HG02970 (cell line): ENCODE data around the gene GNLY.
"Not testable (repeated sequence)": the region's sequence is repeated elsewhere in the genome, so short reads cannot be mapped to it uniquely, and the experiment has no call there.

Source experiments
- ATAC-seq: cut with Tn5 transposase; IDR thresholded peaks from one replicate; pipeline ENCODE4 v1.9.1; 2021; ENCODE audit warnings: mild to moderate bottlenecking, moderate library complexity, moderate number of reproducible peaks; ENCODE audit not compliant: unreplicated experiment, low FRiP score

GNLY gene

DNA sequence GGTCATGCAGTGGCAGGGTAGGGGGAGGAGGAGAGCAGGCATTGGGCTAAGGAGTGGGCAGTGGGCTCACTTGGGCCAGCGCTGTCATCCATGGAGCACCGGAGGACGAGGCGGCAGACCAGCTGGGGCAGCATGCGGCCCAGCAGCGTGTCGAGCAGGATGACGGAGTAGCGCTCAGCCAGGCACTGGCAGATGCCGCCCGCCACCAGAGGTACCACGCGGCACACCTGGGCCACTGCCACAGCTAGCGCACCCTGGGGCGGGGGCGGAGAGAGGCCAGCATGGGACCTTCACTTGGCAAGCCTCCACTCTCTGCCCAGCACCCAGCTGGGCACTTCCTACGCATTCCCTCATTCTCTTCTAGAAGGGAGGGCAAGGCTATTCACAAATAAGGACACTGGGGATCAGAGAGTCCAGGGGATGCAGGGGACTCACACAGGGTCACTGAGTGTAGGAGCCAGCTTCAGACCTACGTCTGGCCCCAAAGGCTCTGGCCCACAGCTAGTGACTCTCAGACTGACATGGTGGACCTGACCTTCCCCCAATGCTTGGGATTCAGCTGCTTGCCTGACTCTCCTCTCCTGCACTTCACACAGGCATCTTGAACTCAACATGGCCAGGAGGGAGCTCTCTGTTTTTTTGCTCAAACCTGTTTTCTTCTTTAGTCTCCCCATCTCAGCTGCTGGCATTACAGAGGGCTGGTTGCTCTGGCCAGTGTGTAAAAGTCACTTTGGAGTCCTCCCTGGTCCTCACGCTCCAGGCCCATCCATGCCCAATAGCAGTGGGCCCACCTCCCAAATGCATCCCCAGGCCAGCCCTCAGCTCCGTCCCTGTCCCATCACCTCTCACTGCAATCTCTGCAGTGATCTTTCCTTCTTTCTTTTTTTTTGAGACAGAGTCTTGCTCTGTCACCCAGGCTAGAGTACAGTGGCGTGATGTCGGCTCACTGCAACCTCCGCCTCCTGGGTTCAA is 30.3 kb upstream of the GNLY start:
- no peak for ATAC-seq

DNA sequence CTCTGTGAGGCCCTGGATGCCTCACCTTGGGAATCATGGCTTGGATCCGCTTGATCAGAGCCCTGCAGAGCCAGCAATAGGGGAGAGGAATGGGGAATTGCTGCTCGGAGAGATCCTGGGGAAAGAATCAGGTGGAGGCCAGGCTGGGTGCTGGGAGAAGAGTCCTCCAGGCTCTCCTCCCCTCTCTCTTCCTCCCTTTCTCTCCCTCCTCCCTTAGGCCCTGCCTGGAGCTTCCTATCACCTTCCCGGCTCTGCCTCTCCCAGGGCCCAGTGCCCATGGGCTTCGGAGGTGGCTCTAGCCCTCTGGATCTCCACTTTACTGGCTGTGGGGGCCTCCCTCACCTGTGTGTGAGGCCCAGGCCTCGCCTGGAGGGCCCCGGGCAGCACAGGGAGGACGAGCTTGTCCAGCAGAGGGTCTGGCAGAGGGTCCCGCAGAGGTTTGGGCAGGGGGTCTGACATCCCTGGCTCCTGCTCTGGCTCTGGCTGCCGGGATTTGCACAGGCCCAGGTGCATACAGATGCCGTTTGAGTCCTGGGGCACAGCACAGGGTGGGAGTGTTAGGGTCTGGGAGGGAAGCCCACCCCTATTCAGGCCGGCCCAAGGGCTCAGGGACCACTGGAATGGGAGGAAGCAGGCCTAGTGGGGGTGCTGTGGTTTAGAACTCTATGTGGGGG is 28.8 kb upstream of the GNLY start:
- no peak for ATAC-seq

DNA sequence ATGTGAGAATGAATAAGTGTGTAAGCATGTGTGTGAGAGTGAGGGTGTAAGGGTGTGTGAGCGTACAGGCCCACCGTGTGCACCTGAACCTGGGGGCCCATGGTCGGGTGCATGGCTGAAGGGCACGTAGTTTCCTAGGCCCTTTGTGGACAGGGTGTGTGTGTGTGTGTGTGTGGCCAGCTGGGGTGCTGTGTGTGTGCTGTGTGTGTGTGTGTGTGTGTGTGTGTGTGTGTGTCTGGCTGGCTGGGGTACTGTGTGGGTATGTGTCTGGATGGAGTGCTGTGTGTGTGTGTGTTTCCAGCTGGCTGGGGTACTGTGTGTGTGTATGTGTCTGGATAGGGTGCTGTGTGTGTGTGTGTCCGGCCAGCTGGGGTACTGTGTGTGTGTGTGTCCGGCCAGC is 28.1 kb upstream of the GNLY start:
- no peak for ATAC-seq

DNA sequence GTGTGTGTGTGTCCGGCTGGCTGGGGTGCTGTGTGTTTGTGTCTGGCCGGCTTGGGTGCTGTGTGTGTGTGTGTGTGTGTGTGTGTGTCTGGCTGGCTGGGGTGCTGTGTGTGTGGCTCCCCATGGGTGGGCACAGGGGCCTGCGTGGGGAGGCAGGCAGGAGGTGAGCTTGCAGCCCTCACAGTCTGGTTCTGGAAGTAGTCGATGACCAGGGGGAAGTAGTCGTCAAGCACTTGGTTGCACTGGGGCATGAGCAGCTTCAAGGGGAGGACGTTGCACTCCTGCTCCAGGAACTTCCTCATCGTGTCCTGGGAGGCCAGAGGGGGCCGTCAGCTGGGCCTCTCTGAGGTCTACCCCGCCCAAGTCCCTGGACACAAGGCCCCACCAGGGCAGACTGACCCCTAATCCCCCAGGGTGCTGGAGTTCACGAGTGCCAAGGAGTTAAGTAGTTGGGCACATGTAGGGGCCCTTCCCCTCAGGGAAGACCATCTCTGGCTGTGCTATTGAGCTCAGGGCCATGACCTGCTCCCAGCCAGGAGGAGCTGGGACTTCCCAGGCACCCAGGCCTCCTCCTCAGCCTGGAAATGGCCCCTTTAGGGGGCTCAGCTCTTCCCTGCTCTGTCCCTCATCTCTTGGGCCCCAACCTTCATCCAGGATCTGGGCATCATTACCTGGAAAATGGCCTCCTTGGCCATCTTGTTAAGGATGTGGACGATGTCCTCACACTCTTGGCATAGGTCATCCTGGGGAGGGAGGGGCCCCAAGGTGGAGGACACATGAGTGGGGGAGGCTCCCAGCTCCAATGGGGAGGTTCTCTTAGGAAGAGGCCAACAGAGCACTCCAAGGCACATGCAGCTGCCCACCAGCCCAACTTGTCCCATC is 27.5 kb upstream of the GNLY start:
- ATAC-seq: no peak

DNA sequence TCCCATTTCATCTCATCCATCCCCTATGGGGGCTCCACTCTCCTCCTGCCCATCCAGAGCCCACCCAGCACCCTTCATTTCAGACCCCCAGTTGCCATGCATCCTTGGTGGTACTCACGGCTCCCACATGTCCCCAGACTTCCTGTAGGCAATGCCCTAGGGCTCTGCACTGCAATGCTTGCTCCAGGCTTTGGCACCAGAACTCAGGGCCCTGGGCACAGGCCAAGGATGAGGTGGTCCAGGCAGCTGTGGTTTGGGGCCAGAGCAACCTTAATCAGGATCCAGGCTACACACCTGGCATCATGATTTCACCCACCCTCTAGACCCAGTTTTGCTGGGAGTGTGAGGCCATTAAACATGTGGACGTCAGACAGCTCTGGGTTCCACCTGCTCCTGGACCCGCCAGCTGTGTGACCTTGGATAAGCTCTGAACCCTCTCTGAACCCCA is 26.6 kb upstream of the GNLY start:
- ATAC-seq: no peak

DNA sequence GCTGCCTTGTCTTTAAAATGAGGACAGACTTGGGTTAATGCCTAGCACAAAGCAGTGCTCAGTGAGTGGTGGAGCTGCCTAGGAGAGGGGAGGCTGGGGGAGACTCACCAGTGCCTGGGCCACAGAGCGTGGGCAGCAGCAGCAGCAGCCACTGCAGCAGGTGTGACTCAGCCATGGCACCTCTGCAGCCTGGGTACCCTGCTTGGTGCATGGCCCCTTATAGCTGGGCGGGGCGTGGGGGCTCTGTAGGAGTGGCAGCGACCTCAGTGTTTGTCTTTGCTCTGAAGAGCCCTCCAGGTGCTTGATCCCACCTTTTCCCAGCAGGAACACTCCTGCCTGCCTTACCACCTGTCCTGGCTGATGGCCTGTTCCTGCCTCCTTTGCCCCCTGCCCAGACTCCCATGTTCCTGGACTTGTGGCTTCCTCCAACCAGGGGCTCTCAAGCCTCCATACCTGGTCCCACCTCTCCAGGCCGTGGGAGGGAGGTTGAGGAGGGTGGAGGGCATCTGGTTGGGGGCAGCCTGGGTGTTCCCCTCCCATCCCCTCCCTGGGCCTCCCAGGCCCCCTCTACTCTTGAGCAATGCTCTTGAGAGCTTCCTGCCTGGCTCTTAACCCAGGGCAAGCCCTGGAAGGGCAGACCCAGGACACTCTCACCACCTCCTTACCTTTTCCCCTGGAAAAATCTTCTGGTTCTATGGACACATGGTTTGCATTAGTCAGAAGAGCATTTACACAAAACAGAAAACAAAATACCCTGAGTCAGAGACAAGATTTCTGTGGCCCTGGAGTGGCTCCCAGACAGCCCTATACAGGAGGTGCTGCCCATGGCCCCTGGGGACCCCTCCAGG is 25.9 kb upstream of the GNLY start, which contains the start of gene SFTPB:
SFTPB (minus strand) TSS at position 191 of the 848 bp plus-strand sequence; CDS start at position 175, 16 bp downstream.
- no peak for ATAC-seq

DNA sequence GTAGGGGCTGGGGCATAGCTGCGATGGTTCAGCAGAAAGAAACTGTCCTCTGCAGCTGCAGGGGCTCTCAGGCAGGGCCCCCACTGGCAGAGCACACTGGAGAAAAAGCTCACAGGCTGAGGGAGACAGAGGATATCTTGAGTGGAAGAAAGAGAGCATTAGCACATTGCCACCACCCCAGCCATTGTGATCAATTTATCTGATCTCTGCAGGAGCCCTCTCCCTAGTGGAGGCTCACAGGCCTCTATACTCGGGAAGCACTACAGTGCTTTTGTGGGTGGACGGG is 25.4 kb upstream of the GNLY start:
- ATAC-seq: no peak

DNA sequence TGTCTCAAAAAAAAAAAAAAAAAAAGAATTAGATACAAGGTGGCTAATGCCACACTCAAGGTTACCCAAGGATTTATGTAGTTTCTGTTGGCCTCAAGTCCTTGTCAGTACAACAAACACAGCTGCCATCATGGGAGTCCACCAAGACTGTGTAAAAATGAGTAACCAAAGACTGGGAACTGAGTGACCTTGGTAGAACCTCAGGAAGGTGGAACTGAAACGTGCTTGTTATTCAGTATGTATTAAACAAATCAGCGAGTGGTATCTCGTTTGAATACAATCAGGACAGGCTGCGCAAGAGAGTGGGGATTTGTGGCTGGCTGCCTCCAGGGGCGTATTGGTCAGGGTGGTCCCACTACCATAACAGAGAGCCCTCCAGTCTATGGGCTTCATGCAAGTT is 24.6 kb upstream of the GNLY start:
- ATAC-seq: peak; percentile 61

DNA sequence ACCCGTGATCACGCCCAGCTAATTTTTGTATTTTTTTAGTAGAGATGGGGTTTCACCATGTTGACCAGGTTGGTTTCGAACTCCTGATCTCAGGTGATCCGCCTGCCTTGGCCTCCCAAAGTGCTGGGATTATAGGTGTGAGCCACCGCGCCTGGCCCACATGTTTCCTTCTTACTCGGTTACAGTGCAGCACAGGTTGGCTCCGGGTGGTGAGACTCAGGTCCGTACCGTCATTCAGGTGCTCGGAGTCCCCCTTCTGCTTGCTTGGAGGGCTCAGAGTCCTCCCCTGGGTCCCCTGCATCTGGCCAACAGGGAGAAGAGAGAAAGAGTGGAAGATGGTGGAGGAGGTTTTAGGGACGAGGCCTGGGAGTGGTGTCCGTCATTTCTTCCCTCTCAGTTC is 23.7 kb upstream of the GNLY start:
- ATAC-seq: not testable (repeated sequence)

DNA sequence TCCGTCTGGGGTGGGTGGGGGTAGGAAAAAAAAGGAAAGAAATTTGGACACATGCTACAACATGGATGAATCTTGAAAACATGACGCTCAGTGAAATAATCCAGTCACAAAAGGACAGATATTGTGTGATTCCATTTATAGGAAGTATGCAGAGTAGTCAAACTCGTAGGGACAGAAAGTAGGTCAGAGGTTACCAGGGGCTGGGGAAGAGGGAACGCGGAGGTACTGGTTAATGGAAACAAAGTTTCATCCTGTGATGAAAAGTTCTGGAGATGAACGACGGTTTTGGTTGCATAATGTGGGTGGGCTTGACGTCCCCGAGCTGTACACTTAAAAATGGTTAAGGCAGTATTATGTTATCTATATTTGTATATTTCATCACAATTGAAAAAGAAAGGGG is 21.7 kb upstream of the GNLY start:
- no peak for ATAC-seq

DNA sequence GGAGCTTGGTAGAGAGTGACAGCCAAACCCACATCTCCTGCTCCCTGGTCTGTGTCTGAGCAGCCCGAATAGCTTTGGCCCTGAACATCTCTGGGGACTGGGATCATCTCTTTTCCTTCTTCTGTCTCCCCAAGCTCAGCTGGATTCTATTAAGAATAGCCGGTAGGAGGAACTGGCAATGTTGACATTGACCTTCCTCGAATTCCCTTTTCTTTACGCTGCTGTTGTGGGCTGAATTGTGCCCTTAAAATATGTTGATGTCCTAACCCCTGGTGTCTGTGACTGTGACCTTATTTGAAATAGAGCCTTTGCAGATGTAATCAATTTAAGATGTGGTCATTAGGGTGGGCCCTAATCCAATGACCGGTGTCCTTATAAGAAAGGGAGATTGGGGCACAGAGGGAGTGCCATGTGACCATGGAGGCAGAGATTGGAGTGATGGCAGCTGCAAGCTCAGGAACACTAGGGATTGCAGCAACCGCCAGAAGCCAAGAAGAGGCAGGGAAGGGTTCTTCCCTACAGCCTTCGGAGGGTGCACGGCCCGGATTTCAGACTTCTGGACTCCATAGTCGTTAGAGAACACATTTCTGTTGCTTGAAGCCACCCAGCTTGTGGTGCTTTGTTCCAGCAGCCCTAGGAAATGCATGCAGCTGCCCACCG is 20.3 kb upstream of the GNLY start:
- no peak for ATAC-seq

DNA sequence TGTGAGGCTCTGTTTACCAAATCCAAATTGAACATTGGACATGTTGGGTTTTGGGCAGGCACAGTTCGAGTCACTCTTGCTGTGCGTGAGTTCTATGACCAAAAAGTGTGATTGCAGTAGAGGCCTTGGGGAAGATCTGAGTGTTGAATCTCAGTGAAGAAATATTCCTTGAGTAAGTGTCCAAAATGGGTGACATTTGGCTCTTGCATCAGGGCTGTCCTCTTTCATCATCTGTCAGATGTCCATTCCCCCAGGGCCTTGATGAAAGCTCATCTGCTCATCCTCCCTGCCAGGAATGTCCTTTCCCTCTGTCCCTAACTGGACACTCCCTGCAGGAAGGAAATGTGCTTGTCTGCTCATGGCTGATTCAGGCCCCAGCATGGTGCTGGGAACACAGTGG is 19.7 kb upstream of the GNLY start:
- ATAC-seq: no peak

DNA sequence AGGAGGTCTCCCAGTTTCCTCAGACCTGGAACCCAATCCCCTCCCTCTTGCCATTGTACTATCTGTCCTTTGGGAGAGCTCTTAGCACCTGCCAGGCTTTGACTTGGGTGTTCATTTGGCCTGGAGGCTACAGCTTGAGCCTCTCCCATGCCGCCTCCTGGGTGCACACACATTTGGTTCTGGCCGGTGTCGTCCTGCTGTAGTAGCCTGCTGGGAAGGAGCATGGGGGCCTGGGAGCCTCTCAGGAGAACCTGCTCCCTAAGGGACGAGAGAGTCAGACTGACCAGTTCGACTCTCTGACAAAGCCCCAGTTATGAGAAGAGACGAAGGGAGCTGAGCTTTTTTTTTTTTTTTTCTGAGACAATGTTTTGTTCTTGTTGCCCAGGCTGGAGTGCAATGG is 18.7 kb upstream of the GNLY start:
- ATAC-seq: no peak

DNA sequence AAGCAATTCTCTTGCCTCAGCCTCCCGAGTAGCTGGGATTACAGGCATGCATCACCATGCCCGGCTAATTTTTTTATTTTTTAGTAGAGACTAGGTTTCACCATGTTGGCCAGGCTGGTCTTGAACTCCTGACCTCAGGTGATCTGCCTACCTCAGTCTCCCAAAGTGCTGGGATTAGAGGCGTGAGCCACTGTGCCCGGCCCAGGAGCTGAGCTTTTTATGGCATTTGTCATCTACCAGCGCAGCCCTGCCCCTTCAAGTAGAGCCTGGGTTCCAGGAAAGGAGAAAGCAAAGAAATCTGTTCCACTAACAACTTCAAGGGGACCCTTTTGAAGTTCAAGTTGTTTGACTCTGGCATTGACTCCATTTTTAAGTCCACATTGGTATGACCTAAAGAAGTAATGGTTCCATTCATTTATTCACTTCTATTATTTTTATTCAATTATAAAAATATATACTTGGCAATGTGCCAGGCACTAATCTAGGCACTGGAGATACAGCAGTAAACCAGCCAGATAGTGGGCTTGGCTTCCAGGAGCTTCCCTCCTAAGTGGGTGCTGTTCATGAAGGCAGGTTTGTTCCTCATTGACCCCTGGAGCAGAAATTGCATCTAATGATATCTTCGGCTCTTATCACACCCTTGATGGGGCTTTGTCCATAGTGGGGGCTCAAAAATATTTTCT is 18.2 kb upstream of the GNLY start:
- ATAC-seq: no peak

DNA sequence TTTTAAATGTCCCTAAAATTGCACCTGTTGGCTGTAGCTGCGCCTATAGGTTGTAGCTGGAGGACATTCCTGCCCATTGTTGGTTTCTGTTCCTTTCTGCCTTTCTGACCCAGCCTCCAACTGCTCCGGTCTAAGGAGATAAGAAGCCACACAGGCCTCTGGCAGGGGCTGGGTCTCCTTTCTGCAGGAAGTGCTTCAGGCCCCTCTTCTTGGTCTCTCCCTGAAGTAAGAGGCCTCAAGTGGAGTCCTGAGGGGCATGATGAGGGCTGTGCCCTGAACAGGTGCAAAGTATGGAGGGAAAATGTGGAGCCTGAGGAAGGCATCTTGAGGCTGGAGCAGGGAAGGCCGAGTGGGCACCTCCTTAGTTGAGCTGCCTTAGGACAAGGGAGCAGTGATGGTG is 15.8 kb upstream of the GNLY start:
- ATAC-seq: no peak

DNA sequence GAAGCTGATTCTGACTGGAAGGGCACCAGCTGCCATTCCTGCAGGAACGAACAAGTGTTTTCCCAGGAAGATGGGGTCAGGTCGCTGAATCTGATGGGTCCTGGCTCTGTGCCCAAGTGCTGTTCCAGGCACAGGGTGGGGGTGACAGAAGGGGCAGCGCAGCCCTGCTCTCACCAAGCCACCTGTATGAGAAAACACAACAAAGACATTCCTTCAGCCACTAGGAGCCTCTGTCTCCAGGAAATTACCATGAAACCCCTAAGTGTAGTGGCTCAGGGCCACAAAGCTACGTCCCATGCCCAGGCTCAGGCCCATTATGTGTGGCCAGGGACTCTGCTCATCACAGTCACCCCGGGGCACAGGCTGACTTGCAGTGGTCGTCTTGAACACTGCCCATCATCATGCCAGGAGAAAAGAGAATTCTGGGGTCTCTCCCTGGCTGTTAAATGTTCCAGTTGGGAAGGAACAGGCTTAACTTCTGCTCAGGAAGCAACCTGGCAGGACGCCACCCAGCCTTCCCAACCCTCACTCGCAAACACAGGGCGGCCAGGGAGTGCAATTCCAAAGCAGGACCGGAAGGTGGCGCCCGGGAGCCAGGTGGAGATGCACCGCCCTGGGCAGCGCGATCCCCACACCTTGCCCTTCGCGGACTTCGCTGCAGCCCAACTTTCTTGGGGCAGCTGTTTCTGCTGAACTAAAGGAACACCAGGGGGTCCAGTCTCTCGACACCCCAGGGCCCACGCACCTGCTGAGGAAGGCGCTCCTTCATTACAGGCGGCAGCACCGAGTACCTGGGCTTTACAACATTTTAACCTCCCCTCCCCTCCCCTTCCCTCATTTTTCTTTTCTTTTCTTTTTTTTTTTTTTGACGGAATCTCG is 15.1 kb upstream of the GNLY start:
- ATAC-seq: no peak

DNA sequence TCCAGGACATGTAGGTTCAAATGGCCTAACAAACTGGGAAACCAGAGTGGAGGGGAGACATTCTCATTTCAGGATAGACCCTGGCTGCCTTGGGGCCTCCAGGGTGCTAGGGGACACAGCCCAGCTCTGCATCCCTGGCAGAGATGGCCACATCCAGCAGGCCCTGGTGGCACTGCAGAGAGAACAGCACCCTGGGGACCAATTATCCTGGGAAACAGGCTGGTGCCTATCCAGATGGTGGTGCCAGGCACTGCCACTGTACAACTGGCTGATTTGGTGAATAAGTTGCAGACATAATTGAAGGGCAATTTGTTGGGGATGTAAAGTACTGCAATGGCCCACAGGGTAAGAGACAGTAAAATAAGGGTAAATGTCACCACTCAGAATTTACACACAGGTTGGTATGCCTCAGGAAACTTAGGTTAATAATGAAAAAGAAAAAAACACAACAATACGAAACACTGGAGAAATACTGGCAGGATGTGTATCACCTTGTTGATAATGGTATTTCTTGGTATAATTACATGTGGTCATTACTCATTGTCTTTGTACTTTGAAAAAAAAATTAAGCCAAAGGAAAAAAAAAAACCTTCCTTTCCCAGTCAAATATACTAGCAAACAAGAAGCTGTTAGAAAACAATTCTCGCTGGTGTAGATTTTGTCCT is 13.3 kb upstream of the GNLY start:
- ATAC-seq: no peak
